Measurements from ENCODE around the gene GCK.

Gene GCK

GRCh38 chr7:44096326-44096881 lies 92.8 kb downstream of the GCK start:
- no peak for TF ChIP-seq FOXP2 (optimal IDR thresholded peaks at IDR 0.05; ENCODE audit: borderline replicate concordance, extremely low read depth, extremely low read length, insufficient read depth)
- TF ChIP-seq POLR2AphosphoS5 (IDR thresholded peaks at IDR 0.05; ENCODE audit: low read depth, low read length): no peak
- TF ChIP-seq SIN3A (IDR thresholded peaks at IDR 0.05; ENCODE audit: borderline replicate concordance, insufficient read depth, low read length): no peak
- no peak for TF ChIP-seq TAF1 (IDR thresholded peaks at IDR 0.05; ENCODE audit: borderline replicate concordance, insufficient read depth, low read length)
- TF ChIP-seq REST (IDR thresholded peaks at IDR 0.05; ENCODE audit: insufficient read depth in 1 of 2, low read depth in 2 of 2, low read length in 2 of 2): no peak

- no peak for TF ChIP-seq REST (IDR thresholded peaks at IDR 0.05; ENCODE audit: insufficient read depth in 1 of 2, low read depth in 2 of 2, low read length in 2 of 2)
- no peak for TF ChIP-seq TAF1 (IDR thresholded peaks at IDR 0.05; ENCODE audit: borderline replicate concordance, insufficient read depth, low read length)
- TF ChIP-seq FOXP2 (optimal IDR thresholded peaks at IDR 0.05; ENCODE audit: borderline replicate concordance, extremely low read depth, extremely low read length, insufficient read depth): no peak
- TF ChIP-seq SIN3A (IDR thresholded peaks at IDR 0.05; ENCODE audit: borderline replicate concordance, insufficient read depth, low read length): no peak
- TF ChIP-seq POLR2AphosphoS5 (IDR thresholded peaks at IDR 0.05; ENCODE audit: low read depth, low read length): no peak
Measured at GRCh38 chr7:44095781-44096180, 93.5 kb downstream of the GCK start.

GRCh38 chr7:44094883-44095592 lies 94.2 kb downstream of the GCK start:
- no peak for TF ChIP-seq TAF1 (IDR thresholded peaks at IDR 0.05; ENCODE audit: borderline replicate concordance, insufficient read depth, low read length)
- no peak for TF ChIP-seq POLR2AphosphoS5 (IDR thresholded peaks at IDR 0.05; ENCODE audit: low read depth, low read length)
- TF ChIP-seq FOXP2 (optimal IDR thresholded peaks at IDR 0.05; ENCODE audit: borderline replicate concordance, extremely low read depth, extremely low read length, insufficient read depth): no peak
- TF ChIP-seq REST (IDR thresholded peaks at IDR 0.05; ENCODE audit: insufficient read depth in 1 of 2, low read depth in 2 of 2, low read length in 2 of 2): no peak
- TF ChIP-seq SIN3A (IDR thresholded peaks at IDR 0.05; ENCODE audit: borderline replicate concordance, insufficient read depth, low read length): no peak

- TF ChIP-seq SIN3A (IDR thresholded peaks at IDR 0.05; ENCODE audit: borderline replicate concordance, insufficient read depth, low read length): no peak
- no peak for TF ChIP-seq FOXP2 (optimal IDR thresholded peaks at IDR 0.05; ENCODE audit: borderline replicate concordance, extremely low read depth, extremely low read length, insufficient read depth)
- no peak for TF ChIP-seq TAF1 (IDR thresholded peaks at IDR 0.05; ENCODE audit: borderline replicate concordance, insufficient read depth, low read length)
Measured at GRCh38 chr7:44094365-44094764, 94.9 kb downstream of the GCK start.
